NCI-H1048 (cell line): ENCODE data around the gene ZNF185.

Experiments
- DNase-seq: peaks from one replicate; lab custom pipeline; 2025; lab: John Stamatoyannopoulos, UW

The ZNF185 gene

DNA sequence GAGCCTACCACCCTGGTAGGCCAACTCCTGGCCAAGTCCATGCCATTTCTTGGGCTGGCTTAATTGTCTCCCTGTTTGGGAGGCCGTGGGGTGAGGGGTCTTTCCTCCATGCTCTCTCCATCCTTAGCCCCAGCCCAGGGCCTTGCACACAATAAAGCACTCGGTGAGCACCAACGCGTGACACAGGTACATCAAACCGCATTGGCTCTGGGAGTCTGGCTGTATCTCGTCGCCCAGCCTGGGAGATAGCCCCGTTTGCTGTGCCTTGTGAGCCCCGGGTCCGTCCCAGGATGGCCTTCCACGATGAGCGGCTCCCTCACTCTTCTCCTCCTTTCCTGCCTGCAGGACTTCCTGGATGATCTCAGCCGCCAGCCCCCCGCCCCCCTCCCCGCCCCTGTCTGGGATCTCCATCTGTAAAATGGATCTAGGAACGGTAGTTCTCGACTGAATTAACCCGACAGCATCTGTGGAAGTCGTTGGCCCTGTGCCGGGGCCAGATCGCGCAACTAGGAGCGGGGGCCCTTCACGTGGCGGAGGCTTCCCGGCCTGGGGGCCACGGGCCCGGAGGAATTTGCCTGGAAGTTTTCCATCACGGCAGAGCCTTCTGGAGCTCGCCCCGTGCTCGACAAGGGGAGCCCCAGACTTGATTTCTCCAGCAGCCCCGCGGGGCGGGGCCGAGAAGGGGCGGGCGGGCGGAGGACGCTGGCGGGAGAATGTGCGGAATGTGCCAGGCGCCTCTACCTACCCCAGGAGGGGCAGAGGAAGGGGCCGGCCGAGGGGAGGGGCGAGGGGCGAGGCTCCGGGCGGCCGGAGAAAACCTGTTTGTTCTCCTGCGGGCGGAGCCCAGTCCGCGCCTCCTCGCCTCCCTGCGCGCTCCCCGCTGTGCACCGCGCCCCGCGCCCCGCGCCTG, at the start of gene ZNF185:
Gene ZNF185 (plus strand): TSS at position 846 of the 910 bp plus-strand sequence. CDS start 16,423 bp downstream, outside the sequence.
- peak; percentile 6 for DNase-seq

GRCh38 chrX:152850465-152850864, 47.4 kb upstream of the ZNF185 start:
- DNase-seq, result no peak

DNA sequence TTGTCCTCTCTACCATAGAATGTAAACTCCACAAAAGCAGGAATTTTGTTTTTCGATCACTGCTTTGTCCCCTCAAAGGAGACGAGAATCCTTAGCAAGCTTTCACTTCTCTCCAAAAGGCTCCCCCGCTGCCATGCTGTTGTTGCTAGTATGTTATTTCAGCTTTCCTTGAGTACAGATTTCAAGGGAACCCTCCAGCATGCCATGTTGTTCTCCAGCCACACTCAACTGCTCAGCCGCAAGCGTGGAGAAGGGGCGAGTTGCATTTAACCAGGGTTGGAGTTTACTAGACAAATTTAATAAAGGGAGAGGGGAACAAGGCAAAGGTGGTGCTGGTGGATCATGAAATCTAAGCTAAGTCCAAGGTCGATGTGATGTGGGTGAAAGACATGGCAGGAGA, 43.9 kb upstream of the ZNF185 start:
- DNase-seq, result no peak

DNA sequence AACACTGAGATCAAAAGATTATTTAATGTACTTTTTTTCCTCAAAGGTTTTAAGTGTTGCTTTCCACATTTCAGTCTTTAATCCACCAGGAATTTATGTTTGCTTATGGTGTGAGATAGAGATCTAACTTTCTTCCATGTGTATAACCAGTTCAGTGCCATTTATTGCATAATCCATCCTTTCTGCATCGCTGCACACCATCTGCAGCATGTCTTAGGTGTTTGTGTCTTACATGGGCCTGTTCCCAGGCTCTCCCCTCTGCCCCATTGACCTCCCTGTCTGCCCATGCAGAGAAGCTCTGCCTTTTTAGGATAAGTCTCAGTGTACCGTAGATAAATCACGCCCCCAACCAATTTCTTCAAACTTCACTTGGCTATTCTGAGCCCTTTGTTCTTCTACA, 36.8 kb upstream of the ZNF185 start:
- no peak for DNase-seq

GRCh38 chrX:152861826-152862225, 36.0 kb upstream of the ZNF185 start:
- no peak for DNase-seq

DNA sequence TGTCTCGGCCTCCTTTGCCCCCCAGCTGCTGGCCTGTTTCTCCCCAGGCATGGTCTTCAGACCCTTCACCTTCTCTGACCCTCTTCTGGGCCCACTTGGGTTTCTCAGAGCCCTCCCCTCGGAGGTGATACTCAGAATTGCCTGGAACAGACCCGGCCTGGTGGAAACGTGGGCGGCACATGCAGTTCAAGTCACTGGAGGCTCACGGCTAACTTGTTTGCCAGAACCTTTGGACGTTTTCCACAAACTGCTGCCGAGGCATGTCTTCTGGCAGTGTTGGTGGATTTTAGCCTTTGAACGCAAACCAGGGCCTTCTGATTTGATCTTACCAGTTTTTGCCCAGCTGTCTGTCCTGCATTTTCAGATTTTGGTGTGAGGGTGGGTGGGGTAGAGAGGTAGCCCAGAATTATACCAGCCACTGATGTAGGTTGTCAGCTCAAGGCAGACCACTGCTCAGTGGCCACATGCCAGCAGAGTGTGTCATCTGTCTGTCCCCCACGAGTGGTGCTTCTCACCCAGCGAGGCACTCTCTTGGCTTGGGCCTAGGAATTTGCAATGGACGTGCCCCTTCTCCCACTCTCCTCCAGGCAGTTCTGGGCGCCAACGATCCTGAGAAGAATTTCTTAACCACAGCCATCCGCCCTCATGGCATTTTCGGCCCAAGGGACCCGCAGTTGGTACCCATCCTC, 32.5 kb upstream of the ZNF185 start:
- DNase-seq, result no peak

DNA sequence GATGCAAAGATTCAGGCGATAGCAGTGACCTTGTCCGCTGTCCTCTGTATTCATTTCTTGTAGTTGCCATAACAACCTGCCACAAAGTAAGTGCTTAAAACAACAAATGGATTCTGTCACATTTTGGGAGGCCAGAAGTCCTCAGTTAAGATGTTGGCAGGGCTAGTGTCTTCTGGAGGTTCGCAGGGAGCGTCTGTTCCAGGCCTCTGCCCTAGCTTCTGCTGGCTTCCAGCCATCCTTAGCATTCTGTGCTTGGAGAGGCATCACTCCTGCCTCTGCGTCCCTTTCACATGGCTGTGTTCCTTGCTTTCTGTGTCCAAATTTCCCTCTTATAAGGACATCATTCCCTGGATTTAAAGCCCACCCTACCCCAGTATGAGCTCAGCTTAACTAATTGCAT, 31.5 kb upstream of the ZNF185 start:
- no peak for DNase-seq

DNA sequence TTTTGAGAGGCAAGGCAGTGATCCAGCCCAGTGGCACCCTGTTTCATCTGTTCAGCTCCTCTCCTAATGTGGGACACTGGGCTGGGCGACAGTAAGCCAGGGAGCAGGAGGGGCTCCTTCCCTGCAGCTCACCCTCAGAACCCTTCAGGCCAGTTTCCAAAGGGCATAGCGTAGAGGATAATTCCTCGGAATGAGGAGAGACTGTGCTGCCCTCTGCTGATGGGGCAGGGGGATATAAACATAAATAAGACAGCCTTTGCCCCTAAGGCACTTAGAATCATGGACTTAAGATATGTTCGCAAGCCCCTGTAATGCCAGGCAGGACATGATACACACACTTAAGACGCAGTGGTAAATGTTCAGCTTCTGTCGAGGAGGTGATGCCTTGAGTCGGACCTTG, 27.9 kb upstream of the ZNF185 start:
- no peak for DNase-seq

GRCh38 chrX:152871260-152871659, 26.6 kb upstream of the ZNF185 start:
- DNase-seq, result no peak

- no peak for DNase-seq
Observed at GRCh38 chrX:152872522-152872921, 25.3 kb upstream of the ZNF185 start.

- no peak for DNase-seq
Observed at GRCh38 chrX:152873361-152873760, 24.5 kb upstream of the ZNF185 start.

DNA sequence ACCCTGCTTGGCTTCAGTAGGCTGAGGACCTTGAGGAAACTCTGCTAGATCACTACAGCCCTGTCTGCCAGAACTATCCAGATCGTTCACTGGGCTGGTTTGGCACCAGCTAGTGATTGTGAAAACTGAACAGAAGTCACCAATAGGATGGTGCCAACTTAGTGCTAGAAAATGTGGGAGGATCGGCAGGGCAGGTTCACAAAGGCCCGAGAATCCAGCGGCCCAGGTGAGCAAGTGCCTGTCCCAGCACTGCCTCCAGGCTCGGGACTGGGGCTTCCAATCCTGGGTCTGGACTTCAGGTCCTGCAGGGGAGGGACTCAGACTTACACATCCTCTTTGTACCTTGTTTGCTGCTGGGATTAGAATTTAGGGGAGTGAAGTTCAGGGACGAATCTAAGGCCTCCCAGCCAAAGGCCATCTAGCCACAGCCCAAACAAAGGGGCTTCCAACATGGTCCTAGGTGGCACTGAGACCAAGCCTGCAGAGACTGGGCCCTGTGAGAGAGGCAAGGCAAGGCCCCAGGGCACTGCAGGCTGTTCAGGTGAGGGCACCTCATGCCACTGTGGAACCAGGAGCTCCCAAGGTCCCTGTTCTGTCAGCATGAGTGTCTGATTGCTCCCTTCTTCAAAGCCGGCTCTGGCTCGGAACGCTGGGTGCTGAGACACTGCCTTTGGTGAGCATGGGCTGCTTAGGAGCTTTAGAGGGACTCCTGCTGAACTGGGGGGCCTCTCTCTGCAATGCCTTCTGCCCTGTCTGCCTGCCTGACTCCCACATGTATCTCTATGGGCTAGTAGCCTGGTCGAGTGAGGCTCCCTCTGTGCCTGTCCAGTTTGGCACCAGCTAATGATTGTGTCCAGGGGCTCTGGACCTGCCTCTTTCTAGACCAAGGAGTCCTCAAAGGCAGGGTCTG, 20.7 kb upstream of the ZNF185 start:
- no peak for DNase-seq

GRCh38 chrX:152878976-152879755, 18.7 kb upstream of the ZNF185 start:
- DNase-seq, result no peak

GRCh38 chrX:152881289-152881688, 16.6 kb upstream of the ZNF185 start:
- no peak for DNase-seq

GRCh38 chrX:152884171-152884570, 13.7 kb upstream of the ZNF185 start:
- DNase-seq, result no peak

DNA sequence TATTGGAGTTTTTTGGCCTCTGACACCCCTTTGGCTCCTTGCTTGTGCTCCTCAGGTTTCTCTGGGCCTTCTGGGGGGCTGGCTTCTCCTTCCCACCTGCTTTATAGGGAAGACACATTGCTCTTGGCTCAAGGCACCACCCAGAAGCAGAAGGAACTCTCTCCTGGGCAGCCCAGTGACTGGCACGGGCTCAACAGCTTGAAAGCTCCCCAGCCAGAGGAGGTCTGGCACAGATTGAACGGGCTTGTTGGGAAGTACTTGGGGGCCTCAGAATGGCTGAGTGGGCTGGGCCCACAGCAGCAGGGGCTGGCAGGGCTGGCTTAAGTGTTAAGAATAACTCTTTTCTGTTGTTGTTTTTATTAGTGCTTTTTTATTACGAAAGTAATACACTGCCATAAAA, 11.2 kb upstream of the ZNF185 start:
- DNase-seq, result no peak

DNA sequence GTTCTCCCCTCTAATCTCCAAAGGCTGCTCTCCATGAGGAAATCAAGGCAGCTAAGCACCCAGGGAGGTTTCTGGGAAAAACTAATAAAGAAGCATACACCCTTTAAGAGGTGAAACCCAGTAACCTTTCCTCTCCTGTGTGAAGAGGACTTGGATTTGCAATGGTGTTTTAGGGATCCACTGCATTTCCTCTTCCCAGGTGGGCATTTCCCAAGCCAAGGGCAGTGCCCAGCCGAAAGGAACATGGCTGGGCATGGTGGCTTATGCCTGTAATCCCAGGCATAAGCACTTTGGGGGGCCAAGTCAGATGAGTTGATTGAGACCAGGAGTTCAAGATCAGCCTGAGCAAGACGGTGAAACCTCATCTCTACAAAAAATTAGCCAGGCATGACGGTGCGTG, 5.4 kb upstream of the ZNF185 start:
- DNase-seq, result no peak

DNA sequence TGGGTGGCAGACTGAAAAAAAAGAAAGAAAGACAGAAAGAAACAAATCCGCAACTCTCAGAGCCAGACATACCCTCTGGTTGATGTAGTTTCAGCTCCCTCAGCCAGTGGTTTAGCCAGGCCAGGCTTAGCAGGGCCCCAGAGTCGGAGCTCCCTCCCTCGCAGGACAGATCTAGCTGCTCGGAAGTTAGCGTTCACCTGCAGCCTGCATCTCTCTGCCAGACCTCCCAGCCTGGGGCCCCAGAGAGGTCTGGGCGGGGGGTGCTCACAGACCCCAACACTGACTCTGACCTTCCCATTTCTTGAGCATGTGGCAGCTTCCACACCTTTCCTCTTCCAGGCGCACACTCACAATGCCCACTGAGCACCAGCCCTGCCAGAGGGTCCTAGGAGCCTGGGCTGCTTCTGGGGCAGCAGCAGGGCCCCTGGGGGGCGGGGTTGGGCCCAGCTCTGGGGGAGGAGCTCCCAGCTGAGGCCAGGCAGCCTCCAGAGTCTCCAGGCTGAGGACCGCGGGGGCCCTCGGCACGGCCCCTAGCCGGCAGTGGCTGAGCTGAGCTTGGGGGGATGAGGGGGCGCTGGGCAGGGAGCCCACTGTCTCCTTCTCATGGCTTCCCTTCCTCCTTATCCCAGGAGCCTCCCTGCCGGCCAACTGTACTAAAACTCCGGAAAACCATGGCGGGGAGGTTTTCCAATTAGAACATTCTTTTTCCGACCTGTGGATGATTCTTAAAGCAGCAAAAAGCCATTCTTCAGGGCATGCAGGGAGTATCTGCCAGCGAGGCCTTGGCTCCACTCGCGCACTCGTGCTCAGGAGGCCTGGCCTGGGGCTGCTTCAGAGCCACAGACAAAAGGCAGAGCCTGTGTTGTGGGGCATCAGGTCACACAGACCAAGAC, 4.6 kb upstream of the ZNF185 start:
- no peak for DNase-seq

- no peak for DNase-seq
Observed at GRCh38 chrX:152893980-152894610, 3.8 kb upstream of the ZNF185 start.

DNA sequence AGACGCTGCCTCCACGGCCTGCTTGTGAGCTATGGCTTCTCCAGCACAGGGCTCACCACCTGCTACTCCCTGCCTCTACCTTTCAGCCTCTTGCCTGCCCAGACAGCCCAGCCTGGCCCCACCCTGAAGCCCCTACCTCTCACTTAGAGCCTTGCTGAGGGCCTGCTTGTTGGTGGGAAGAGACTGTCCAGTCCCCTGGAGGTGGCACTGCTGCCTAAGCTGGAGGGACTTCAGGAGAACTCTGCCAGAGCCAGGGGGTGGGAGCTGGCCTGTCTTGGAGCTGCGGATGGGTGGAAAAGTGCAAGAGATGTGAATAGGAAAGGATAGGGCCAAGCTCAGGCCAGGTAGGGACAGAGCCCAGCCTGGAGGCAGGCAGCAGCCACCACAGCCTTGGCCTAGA, 2.7 kb upstream of the ZNF185 start:
- no peak for DNase-seq
